ENCODE results near the gene CDX1.

The CDX1 gene

DNA sequence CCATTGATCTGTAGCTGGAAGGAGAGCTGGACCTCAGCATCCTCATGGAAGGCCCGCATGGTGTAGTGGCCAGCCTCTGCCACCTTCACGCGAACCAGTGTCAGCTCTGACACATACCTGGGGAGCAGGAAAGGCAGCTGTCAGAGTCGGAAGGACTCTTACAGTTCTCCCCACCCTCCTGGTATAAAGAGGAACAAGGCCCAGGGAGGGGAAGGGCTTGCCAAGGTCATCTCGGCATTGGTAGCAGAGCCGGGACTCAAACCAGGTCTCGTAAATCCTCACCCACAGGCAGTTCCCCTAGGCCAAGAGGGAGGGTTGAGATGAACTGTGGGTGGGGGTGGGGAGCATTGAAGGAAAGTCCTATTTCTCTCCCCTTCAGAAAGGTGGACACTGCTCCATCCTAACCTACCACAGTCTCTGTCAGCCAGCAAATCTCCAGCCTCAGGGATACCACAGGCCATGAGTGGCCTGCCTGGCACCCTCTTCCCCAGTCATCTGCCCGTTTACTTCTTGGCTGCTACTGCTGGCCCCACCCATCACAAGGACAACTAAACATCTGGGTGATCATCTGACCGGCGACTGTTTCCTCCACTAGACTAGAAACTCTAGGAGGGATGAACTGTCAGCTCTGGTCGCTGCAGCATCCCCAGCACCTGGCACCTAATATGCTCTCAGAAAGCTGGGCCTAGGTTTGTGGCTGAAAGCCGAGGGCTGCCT is 34.4 kb upstream of the CDX1 start:
- no peak for DNase-seq

DNA sequence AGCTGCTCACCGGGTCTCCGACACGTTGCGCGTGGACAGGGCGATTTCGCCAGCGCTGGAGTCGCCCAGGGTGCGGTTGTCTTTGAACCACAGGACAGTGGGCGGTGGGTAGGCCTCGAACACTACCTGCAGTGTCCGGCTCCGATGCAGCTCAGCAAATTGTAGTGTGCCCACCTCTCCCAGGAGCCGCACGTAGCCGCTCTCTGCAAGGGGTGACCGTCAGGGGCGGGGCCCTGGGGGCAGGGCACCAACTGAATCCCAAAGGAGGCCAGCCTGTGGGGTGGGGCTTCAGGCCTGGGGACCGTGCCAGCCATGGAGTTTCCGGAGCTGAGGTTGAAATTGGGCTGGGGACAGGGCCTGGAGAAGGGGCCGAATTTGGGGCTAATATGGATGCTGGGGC is 33.8 kb upstream of the CDX1 start:
- no peak for DNase-seq

DNA sequence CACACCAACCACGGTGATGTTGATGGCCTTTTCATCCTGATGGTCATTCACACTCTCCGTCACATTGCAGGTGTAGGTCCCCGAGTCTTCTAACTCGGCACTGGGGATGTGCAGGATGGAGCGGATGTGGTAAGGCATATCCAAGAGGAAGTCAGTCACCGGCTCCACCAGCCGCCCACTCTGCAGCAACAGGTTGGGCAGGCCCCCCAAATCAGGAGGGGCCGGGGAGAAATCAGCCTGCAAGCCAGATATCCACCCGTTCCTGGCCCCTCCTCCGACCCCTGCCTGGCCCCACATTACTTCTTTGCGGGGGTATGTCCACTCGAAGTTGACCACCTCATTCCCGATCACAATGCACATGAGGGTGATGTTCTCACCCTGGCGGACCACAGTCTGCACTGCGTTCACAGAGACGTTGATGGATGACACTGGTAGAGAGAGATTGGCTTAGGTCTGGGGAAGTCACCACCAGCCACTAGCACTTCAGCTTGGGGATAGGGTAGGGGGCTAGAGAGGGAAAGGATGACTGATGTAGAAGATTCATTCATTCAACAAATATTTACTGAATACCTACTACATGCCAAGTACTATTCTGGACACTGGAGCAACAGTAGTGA is 32.9 kb upstream of the CDX1 start:
- no peak for DNase-seq

DNA sequence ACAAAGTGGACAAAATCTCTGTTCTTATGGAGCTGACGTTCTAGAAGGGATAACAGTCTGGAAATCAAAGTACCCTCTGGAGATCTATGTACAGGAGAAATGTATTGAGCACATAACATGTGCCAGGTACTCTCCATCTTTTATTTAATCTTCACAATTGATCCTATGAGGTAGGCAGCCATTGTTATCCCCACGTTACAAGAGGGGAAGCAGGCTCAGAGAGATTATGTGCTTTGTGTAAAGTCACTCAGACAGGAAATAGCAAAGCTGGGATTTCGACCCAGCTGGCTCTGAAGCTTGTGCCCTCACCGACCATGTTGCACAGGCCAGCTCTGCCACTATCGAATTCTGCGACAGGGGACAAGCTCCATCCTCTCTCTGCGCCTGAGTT is 32.4 kb upstream of the CDX1 start:
- DNase-seq, result no peak

DNA sequence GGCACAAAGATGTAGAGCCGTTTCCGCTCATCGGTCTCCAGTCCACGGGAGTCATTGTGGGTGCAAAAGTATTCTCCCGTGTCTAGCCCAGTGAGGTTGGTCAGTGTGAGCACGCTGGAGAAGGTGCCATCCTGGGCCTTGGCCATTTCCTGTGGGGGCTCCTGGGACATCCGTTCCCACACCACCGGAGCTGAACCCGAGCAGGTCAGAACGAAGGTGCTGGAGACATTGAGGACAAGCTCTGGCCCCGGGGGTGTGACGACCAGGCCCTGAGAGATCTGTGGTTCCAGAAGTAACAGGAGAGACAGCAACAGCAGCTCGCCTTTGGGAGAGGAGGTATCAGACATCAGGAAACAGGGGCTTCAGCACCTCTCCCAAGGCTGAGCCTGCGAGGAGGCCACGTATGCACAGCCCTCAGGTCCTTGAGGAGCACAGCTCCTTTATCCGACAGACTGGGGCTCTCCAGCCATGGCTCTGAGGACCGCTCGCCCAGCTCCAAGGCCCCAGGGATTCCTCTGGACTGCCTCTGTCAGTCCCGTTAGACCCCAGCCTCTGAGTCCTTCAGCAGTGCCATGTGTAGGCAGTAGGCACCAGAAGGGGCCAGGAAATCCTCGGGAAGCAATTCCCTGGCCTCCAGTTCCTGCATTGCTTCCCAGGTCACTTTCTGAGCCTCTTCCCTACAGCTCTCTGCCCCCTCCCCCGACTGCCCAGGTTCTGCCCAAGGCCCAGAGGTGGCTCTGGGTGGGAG is 30.8 kb upstream of the CDX1 start:
- DNase-seq, result no peak

DNA sequence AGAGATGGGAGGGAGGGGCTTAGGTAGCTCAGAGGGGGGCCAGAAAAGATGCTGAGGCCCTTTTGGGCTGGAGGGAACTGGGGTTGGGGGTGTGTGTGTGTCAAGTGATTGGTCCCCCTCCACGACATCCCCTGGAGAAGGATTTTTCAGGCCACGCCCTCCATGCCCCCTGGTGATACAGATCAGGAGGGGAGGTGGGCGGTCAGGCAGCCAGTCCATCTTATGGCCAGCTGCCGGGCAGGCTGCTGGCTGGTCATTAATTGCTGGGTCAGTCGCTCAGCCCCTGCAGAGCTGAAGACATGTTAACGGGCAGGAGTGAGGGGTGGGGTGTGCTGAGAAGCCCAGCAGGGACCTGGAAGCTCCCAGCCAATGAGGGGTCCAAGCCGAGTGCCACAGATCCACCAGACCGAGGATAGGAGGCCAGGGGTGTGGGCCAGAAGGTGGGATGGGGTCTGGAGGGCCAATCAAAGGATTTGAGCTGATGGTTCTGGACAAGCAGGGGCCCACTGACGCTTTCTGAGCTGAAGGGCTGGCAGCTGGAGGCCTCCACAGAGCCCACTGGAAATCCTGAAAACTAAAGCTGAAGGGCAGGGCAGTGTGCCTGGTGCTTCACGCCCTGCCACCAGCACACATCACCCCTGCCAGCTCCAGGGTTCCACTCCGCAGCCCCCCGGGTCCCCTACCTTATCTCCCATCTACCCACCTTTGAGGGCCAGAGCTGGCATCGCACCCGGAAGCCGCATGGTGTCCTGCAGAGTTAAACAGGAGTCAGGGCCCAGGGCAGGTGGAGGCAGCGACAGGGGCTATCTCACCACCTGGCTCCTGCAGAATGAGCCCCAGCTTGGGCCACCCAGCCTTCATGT is 30.0 kb upstream of the CDX1 start:
- no peak for DNase-seq

DNA sequence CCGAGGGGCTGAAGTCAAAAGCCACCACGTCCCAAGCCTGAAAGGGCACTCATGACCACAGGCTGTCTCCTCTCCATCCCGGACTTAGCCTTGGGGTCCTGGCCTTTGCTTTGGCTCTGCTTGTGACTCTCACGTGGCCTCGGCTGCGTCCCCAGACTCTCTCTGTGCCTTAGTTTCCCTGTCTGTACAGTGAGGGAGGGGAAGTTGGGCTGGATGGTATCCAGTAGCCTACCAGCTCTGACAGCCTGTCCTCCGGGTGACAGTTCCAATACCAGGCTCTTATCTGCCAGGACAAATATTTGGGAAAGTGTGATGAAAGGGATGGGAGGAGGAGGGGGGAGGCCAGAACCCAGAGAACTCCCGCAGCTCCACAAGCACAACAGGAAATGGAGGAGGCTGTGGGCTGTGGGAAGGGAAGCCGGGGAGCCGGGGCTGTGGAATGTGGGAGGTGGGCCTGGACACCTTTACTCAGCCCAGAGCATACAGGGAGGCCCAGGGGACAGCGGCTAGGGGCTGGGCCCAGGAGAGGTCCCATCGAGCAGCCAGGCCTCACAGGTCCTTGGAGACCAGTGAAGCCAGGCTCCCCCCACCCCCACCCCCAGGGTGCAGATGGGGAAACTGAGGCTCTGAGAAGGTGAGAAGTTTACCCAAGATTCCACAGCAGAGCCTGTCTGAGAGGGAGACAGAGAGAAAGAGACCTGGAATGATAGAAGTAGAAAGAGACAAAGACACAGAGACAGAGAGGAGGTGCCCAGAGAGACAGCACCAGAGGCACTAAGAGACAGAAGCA is 29.2 kb upstream of the CDX1 start:
- DNase-seq, result no peak

DNA sequence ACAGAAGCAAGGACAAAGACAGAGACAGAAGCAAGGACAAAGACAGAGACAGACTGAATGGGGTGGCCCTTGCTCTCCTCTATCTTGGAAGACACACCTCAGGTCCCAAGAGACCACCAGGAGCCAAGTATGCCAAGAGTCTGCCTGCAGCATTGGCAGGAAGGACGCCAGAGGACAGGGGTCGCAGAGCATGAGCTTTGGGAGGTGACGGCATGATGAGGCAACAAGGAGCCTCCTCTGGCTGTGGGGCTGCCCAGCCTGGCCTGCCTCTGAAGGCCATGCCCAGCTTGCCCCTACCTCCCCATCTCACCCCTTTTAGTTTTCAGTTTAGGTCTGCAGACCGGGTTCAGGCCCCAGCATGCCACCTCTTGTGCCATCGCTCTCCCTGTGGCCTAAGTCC is 28.6 kb upstream of the CDX1 start:
- DNase-seq, result no peak

DNA sequence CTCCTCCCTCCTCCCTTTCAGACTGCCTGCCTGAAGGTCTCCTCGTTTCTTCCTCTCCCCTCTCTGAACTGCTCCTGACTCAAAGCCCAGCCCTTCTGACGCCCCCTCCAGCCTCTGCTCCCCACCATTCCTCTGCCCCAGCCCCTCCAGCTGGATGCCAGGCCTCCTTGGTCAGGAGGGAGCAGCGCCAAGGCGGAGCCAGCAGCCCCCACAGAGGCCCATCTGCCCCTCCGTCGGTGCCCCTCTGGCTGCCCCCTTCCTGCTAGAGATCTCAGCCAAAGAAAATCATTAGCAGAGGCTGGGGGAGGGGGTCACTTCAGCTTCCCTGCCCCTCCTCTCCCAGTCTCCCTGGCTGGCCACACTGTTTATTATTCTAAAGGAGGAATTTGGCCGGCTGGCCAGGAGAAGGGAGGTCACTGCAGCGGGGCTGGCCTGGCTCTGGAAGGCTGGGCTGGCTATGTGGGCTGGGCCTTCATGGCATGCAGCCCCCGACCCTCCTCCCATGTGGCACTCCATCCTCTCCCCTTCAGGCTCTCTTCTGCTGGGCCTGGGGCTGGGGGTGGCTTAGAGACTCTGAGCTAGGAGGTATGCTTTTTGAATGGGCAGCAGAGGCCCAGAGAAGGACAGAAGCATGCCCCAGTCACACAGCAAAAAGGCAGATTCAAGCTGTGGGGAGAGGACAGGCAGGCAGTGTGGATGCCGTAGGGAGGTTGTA is 27.9 kb upstream of the CDX1 start:
- DNase-seq, result no peak

DNA sequence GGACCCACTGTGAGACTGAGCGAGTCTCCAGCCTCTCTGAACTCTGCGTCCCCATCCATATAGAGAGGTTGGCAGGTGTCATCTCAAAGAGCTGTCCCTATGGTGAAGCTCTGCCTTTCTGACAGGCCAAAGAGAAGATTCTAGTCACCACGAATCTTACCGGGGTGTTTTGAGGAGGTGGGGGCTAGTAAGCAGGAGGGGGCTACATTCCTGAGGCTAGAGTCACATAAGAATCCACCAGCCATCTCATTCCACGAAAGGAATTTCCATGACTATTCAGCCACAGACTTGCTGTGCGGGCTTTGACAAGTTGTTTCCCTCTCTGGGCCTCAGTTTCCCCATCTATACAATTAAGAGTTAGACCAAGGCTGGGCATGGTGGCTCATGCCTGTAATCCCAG is 27.2 kb upstream of the CDX1 start:
- no peak for DNase-seq

DNA sequence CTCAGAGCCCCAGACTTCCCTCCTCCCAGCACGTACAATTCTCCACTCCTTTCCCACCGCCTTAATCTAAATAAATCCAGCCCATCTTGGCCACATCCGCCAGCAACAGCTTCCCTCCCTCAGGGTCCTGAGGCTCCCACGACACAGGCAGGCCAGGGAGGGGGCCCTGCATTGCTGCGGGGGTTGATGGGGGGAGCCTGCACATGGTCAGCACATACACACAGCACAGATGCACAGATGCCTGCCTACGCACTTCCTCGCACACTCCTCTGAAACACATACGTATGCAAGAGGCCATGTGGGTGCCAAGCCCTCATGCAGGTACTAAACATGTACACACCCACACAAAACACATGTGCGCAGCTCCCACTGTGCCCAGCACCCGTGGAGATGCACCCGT is 25.7 kb upstream of the CDX1 start:
- DNase-seq, result no peak

DNA sequence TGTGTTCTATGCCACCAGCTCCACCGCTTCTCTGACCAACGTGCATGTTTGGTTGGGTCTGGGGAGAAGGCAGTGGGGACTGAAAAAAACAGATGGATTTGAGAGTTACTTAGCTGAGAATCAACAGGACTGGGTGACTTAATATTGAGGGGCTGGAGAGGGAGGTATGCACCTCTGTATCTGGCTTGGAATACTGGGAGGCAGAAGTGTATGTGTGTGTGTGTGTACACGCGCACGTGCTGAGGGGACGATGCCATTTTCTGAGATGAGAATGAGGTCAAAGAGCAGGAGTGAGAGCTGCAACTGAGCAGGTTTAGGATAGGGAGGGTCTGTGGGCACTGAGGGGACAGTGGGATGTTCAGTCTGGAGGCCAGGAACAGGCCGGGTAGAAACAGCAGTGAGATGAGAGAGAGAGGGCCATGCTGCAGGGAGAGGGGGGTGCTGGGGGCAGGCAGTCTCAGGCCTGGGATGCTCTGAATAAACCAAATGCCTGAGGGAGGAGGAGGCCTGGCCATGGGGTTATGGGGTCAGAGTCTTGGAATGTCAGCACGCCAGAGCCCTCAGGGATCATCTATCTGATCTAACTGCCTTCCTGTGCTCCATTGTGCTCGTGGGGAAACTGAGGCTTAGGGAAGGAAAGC is 24.9 kb upstream of the CDX1 start:
- no peak for DNase-seq

DNA sequence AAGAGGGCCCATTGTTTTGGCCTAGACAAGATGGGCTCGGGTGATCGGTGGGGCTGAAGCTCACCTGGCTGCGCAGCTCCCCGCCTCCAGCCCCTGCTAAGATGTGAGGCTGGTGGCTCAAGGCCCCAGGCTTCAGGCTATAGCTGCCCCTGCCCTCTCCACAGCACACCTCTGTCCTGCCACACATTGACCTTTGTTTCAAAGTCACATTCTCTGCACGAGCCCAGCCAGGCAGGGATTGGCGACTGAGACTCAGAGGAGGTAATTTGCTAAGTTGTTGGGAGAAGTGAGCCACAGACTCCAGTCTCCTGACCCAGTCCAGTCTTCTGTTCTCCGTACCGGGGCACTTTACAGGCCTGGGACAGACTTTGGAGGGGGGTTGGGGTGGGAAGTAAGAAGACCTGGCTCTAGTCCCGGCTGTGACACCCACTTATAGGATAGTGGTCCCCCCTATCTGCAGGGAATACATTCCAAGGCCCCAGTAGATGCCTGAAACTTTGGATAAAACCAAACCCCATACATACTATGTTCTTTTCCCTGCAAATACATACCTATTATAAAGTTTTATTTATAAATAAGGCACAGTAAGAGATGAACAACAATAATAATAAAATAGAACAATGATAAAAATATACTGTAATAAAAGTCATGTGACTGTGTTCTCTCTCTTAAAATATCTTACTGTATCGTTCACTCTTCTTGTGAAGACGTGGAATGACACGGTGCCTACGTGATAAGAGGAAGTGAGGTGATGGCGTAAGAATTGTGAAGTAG is 24.2 kb upstream of the CDX1 start:
- no peak for DNase-seq

DNA sequence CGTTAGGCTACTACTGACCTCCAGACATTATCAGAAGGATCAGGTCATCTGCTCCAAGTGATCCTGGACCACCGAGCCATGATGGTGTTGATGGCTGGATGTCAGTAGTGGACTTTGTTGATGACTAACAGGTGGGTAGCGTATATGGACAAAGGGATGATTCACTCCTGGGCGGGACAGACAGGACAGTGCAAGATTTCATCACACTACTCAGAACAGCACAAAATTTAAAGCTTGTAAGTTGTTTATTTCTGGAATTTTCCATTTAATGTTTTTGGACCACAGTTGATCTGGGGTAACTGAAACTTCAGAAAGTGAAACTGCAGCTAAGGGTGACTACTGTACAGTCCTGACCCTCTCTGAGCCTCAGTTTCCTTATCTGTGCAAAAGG is 23.6 kb upstream of the CDX1 start:
- DNase-seq, result no peak

DNA sequence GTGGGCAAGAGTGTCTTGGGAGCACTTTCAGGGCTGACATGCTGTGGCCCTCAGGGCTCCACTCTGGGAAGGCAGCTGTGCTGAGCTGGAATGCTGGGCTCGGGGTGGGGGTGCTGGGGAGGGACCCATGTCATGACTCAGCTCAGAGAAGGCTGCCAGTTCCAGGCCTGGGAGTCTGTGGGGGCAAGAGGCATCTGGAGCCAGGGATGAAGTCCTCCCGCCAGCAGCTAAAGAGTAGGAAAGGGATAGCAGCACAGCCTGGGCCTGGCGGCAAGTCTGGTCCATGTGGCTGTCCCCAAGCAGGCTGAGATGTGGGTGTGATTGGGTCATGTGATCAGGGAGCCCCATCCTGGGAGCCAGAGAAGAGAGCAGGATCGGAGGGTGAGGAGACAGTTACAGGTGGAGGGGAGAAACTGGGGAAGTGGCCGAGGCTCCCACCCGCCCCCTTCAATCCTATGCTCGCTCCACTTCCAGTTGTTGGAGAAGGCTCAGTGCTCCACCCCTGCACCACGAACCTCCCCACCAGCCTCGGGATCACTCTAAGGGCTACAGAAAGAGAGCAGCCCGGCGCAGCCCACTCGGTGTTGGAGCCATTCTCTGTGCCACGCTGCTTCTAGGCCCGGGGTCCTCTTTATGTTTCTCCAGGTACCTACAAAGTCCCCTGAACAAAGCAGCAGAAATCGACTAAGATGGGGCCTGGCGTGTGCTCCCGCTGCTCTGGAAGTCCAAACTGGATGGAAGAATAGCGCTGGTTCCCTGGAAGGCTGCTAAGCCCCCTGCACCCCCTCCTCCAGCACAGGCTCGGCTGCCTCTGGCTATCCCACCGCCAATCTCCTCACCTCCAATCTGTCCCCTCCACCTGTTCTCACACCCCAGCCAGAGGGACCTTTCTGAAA is 23.0 kb upstream of the CDX1 start:
- DNase-seq, result no peak

DNA sequence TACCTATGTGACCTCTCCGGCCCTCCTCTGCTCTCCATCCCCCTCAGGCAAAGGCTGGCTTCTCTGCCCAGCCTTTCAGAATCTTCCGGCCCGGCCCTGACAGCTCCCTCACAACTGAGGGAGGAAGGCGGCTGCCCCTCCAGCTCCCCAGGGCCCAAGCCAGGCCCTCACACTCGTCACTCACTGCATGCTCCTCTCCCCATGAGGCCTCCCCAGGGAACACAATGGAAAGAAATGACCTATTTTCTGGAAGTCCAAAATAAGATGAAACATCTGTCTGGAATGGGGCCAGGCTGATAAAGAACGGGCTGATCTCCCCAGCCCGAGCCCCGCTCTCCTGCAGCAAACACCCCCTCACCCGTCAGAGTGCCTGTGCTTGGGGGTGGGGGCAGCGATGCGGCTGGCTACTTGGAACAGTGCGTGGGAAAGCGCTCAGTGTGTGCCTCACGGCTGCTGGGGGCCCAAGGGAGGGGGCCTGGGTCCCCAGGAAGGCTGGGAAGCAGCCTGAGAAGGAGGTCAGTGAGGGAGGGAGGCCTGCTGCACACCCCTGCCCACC is 22.3 kb upstream of the CDX1 start:
- DNase-seq, result no peak

DNA sequence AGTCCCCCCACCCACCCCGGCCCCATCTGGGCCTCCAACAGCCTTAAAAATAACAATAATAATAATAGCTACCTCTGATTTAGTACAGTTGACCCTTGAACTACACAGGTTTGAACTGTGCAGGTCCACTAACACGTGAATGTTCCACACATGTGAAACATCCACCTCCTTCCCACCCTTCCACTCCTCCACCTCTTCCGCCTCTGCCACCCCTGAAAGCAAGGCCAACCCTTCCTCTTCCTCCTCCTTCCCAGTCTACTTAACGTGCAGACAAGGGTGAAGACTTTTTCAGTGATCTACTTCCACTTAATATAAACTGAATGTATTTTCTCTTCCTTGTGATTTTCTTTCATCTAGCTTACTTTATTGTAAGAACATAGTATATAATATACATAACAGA is 21.7 kb upstream of the CDX1 start:
- no peak for DNase-seq

DNA sequence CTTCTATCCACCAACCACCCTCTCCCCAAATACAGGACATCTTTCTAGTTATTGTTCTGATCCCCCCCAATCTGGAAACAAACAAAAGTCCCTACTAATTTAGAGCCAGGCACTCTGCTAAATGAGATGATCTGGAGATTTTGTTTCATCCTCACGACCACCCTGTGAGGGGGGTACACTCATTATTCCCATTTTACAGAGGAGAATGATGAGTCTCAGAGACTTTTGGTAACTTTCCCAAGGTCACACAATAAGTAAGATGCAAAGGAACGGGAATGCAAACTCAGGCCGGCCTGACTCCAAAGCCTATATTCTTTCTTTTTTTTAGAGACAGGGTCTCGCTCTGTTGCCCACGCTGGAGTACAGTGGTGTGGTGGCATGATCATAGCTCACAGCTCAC is 20.3 kb upstream of the CDX1 start:
- DNase-seq, result no peak
